ENCODE results near the gene COBLL1.

COBLL1 gene

DNA sequence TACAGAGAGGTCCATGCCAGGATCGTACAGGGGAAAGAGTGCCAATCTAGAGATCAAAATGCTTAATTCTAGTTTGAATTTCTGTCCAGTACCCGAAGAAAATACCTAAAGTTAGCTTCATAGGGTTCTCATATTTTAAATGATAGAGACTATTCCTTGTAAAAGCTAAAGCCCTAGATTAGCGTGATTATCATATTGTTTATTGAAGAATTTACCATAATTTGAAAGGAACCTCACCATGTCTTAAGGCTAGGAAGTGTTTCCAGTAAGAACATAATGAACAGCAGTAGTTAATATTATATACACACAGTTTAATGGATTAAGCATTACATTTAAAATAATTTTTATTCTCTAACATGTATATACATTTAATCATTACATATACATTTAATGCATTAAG is 68.5 kb downstream of the COBLL1 start:
- no peak for TF ChIP-seq TAF1 (IDR thresholded peaks at IDR 0.05; ENCODE audit: low read depth)
- TF ChIP-seq, protein P1, sequence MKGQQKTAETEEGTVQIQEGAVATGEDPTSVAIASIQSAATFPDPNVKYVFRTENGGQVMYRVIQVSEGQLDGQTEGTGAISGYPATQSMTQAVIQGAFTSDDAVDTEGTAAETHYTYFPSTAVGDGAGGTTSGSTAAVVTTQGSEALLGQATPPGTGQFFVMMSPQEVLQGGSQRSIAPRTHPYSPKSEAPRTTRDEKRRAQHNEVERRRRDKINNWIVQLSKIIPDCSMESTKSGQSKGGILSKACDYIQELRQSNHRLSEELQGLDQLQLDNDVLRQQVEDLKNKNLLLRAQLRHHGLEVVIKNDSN (IDR thresholded peaks at IDR 0.05): no peak
- TF ChIP-seq RAD21 (IDR thresholded peaks at IDR 0.05; ENCODE audit: low read depth): no peak
- TF ChIP-seq, protein P2, sequence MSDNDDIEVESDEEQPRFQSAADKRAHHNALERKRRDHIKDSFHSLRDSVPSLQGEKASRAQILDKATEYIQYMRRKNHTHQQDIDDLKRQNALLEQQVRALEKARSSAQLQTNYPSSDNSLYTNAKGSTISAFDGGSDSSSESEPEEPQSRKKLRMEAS (IDR thresholded peaks at IDR 0.05): no peak

DNA sequence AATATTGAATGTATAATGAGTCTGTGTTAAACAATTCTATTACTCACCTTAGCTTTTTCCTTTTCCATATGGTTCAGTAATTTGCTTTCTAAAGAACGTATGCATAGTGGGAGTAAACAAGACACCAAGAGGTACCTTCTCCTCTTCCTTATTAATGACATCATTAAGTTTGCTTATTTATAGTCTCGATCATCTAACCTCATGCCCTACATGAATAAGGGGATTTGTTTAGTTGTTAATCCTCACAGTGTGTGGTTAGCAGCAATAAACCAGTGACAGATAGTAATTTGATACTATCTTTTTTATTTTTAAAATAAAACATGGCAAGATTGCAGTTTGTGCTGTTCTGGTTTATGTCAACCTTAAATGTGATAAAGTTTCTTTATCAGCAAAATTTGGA is 69.7 kb downstream of the COBLL1 start:
- TF ChIP-seq, protein P3, sequence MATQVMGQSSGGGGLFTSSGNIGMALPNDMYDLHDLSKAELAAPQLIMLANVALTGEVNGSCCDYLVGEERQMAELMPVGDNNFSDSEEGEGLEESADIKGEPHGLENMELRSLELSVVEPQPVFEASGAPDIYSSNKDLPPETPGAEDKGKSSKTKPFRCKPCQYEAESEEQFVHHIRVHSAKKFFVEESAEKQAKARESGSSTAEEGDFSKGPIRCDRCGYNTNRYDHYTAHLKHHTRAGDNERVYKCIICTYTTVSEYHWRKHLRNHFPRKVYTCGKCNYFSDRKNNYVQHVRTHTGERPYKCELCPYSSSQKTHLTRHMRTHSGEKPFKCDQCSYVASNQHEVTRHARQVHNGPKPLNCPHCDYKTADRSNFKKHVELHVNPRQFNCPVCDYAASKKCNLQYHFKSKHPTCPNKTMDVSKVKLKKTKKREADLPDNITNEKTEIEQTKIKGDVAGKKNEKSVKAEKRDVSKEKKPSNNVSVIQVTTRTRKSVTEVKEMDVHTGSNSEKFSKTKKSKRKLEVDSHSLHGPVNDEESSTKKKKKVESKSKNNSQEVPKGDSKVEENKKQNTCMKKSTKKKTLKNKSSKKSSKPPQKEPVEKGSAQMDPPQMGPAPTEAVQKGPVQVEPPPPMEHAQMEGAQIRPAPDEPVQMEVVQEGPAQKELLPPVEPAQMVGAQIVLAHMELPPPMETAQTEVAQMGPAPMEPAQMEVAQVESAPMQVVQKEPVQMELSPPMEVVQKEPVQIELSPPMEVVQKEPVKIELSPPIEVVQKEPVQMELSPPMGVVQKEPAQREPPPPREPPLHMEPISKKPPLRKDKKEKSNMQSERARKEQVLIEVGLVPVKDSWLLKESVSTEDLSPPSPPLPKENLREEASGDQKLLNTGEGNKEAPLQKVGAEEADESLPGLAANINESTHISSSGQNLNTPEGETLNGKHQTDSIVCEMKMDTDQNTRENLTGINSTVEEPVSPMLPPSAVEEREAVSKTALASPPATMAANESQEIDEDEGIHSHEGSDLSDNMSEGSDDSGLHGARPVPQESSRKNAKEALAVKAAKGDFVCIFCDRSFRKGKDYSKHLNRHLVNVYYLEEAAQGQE (IDR thresholded peaks at IDR 0.05; ENCODE audit: low read depth): no peak
- TF ChIP-seq EGR1 (IDR thresholded peaks at IDR 0.05) (no peak), CEBPB (IDR thresholded peaks at IDR 0.05) (no peak), TAF1 (IDR thresholded peaks at IDR 0.05; ENCODE audit: low read depth) (no peak), TEAD4 (IDR thresholded peaks at IDR 0.05) (no peak)
- TF ChIP-seq, protein P2 (IDR thresholded peaks at IDR 0.05): no peak

DNA sequence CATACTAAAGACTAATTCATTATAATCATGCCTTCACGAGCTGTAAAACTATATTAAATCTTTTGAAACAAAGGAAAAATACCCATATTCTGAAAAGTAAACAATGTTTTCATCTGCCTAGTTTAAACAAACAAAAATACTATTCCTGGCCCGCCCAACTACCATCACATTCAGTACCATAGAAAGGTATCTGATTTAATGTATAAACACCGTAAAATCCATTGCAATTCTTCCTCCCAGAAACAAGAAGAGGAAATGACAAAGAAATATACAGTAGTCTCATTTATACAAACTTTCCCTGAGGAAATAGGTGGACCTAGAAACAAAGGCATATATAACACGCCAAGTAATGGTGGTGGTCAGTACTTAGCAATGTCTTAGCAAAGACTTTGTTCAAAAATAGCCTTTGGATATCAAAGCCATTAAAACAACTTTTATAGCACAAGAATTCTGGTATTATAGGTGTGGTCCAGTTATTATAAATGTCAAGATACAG is 71.2 kb downstream of the COBLL1 start:
- TF ChIP-seq, protein P2 (IDR thresholded peaks at IDR 0.05): no peak
- no peak for TF ChIP-seq RAD21 (IDR thresholded peaks at IDR 0.05; ENCODE audit: low read depth)
- TF ChIP-seq EGR1 (IDR thresholded peaks at IDR 0.05): no peak
- no peak for TF ChIP-seq EP300 (IDR thresholded peaks at IDR 0.05; ENCODE audit: borderline replicate concordance)
- no peak for TF ChIP-seq YY1 (IDR thresholded peaks at IDR 0.05; ENCODE audit: low read depth)
- TF ChIP-seq FOXM1 (IDR thresholded peaks at IDR 0.05; ENCODE audit: borderline replicate concordance, low read depth): no peak
- TF ChIP-seq, protein P3 (IDR thresholded peaks at IDR 0.05; ENCODE audit: low read depth): no peak
- TF ChIP-seq TCF12 (IDR thresholded peaks at IDR 0.05; ENCODE audit: low read depth): no peak
- no peak for TF ChIP-seq ZBTB7A (IDR thresholded peaks at IDR 0.05; ENCODE audit: low read depth)
- no peak for TF ChIP-seq NFIC (IDR thresholded peaks at IDR 0.05)
- TF ChIP-seq CEBPB (IDR thresholded peaks at IDR 0.05): no peak
- no peak for TF ChIP-seq CREB1 (IDR thresholded peaks at IDR 0.05; ENCODE audit: low read depth)
- TF ChIP-seq TAF1 (IDR thresholded peaks at IDR 0.05; ENCODE audit: low read depth): no peak
- TF ChIP-seq, protein P1 (IDR thresholded peaks at IDR 0.05): no peak
- no peak for TF ChIP-seq TEAD4 (IDR thresholded peaks at IDR 0.05)

DNA sequence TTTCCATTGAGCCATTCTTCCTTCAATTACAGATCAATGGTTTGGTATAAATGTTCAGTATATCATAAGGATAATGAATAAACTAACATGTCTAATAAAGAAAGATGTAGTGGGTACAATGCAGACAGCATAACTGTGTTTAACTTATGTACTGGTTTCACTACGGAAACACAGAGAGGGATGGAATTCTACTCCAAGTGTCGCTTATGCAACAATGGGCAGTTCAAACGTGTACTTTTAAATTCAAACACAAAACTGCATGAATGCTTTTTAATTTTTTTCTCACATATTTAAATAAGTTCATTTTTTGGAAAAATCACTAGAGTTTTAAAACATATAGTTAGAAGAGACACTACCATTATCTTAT is 74.7 kb downstream of the COBLL1 start:
- TF ChIP-seq ZBTB7A (IDR thresholded peaks at IDR 0.05; ENCODE audit: low read depth) (no peak), CEBPB (IDR thresholded peaks at IDR 0.05) (no peak), TCF12 (IDR thresholded peaks at IDR 0.05; ENCODE audit: low read depth) (no peak), CREB1 (IDR thresholded peaks at IDR 0.05; ENCODE audit: low read depth) (no peak), TEAD4 (IDR thresholded peaks at IDR 0.05) (no peak), EGR1 (IDR thresholded peaks at IDR 0.05) (no peak), NFIC (IDR thresholded peaks at IDR 0.05) (no peak), FOXM1 (IDR thresholded peaks at IDR 0.05; ENCODE audit: borderline replicate concordance, low read depth) (no peak)
- TF ChIP-seq, protein P2 (IDR thresholded peaks at IDR 0.05): no peak
- TF ChIP-seq, protein P3 (IDR thresholded peaks at IDR 0.05; ENCODE audit: low read depth): no peak

Measured in Ishikawa (cell line).